Measurements from ENCODE around the gene PTPRH. TPM values are rescaled to one million over a fixed set of nuclear protein-coding genes. Genes with fewer than 3 reads are reported as not detected.
A peak's percentile ranks its signal among the peaks of the same experiment; 100 is the strongest.

The PTPRH gene
- total and polyA plus RNA-seq, 9 of the 15 experiments (the other 6 are each of a cell fraction or from before 2014, with no cell fraction given), result 0.87 to 34.3 (median 22.7) TPM

GRCh38 chr19:55241143-55241934 is 32.0 kb upstream of the PTPRH start:
- in situ Hi-C loops (cut with MboI) (no loop called here), intact Hi-C loops (cut with micrococcal nuclease) (no loop called here)
- no peak overlapping the region for H2AFZ ChIP-seq (ENCODE audit: low read depth, low read length)
- no peak overlapping the region for H3K27ac ChIP-seq (ENCODE audit: extremely low read depth, low read depth, low read length)
- H3K4me2 ChIP-seq (ENCODE audit: insufficient read depth, low read length), result no peak overlapping the region
- TF ChIP-seq SAFB (IDR thresholded peaks at IDR 0.05; ENCODE audit: borderline replicate concordance, low read depth, low read length), result no peak
- TF ChIP-seq ZNF277 (CRISPR knock-in tag; IDR thresholded peaks at IDR 0.05; ENCODE audit: borderline replicate concordance), result no peak
- TF ChIP-seq SETDB1 (IDR thresholded peaks at IDR 0.05; ENCODE audit: low read length), result no peak
- no peak for TF ChIP-seq ZBTB34 (CRISPR knock-in tag; IDR thresholded peaks at IDR 0.05)
- no peak for TF ChIP-seq ZNF717 (CRISPR knock-in tag; IDR thresholded peaks at IDR 0.05)
- peak; percentile 20 for TF ChIP-seq FIP1L1 (IDR thresholded peaks at IDR 0.05; ENCODE audit: low read depth, low read length, poor library complexity, severe bottlenecking)
- TF ChIP-seq FOXK1 (CRISPR knock-in tag; IDR thresholded peaks at IDR 0.05; ENCODE audit: borderline replicate concordance), result no peak
- no peak for TF ChIP-seq ZNF778 (CRISPR knock-in tag; IDR thresholded peaks at IDR 0.05)
- TF ChIP-seq RBFOX2 (IDR thresholded peaks at IDR 0.05; ENCODE audit: low read depth, low read length), result 0 out of 2 replicates have a peak, but pooled peaks have one; percentile 41
- no peak for TF ChIP-seq GMEB1 (CRISPR knock-in tag; IDR thresholded peaks at IDR 0.05)
- TF ChIP-seq ZNF583 (CRISPR knock-in tag; IDR thresholded peaks at IDR 0.05), result no peak
- no peak for TF ChIP-seq GABPA (tag; conservative IDR thresholded peaks at IDR 0.05; ENCODE audit: low read depth)
- TF ChIP-seq ZNF146 (CRISPR knock-in tag; IDR thresholded peaks at IDR 0.05; ENCODE audit: unreplicated experiment), result no peak
- no peak for TF ChIP-seq MTA2 (IDR thresholded peaks at IDR 0.05; ENCODE audit: low read depth)
- TF ChIP-seq RBM22 (IDR thresholded peaks at IDR 0.05; ENCODE audit: low read depth, low read length, poor library complexity, severe bottlenecking), result peak; percentile 71
- no peak for FAIRE-seq
- H4K20me1 ChIP-seq (replicated peaks; ENCODE audit: control insufficient read depth, insufficient read depth, low read length), result 0 out of 2 replicates have a peak, but pooled peaks cover 3% of the 10 kb centered on the region
- H3K9me3 ChIP-seq (replicated peaks; ENCODE audit: control insufficient read depth, insufficient read depth, low read depth, low read length), result no peaks in the 10 kb centered on the region
- ATAC-seq, result no peak
- H3K9ac ChIP-seq (ENCODE audit: insufficient read depth in 1 of 2, low read depth in 2 of 2, low read length in 2 of 2), result peak overlapping the region in 1 of 2 experiments; percentile 45; a peak in 1 of 4 replicates
- H3K4me1 ChIP-seq (replicated peaks in 1 of 2; ENCODE audit: control insufficient read depth in 2 of 2, insufficient read depth in 2 of 2, low read length in 2 of 2), result peaks cover 0 to 9% of the 10 kb centered on the region in 2 experiments; a peak in 2 of 5 replicates
- H3K4me3 ChIP-seq, result no peak overlapping the region
- H3K9me1 ChIP-seq (ENCODE audit: control insufficient read depth, insufficient read depth, low read length), result no peaks in the 10 kb centered on the region
- peaks cover 95% of the 10 kb centered on the region for H3K36me3 ChIP-seq (ENCODE audit: control insufficient read depth, insufficient read depth, low read length)
- H3K27me3 ChIP-seq (ENCODE audit: control insufficient read depth in 2 of 2, insufficient read depth in 2 of 2, low read length in 2 of 2), result no peaks in the 10 kb centered on the region
- DNase-seq (ENCODE audit: extremely low read depth in 1 of 4, low spot score in 3 of 4), result no peak
- BruUV-seq (replicated peaks), result no TSS peak
- WGBS (ENCODE audit: insufficient coverage, low coverage, missing lambda C conversion rate), result 90% methylated on average over 17 of the region's 37 CpGs
- H3K79me2 ChIP-seq (ENCODE audit: control insufficient read depth, insufficient read depth, low read length), result no peaks in the 10 kb centered on the region; the same call in 2 of the 3 replicates
- POLR2A ChIA-PET, result interaction anchor here (0.8 to 2.4 kb wide), 5 partner anchors 9 to 166 kb away, joined by 3 to 6 read pairs (median 4); partner anchors contain the start of gene UBE2S
- CTCF ChIA-PET (ENCODE audit: low intra/inter-chr PET ratio), result no interaction called here

All from K562 (cell line).